ENCODE data around the gene SPTLC3.

The SPTLC3 gene

DNA sequence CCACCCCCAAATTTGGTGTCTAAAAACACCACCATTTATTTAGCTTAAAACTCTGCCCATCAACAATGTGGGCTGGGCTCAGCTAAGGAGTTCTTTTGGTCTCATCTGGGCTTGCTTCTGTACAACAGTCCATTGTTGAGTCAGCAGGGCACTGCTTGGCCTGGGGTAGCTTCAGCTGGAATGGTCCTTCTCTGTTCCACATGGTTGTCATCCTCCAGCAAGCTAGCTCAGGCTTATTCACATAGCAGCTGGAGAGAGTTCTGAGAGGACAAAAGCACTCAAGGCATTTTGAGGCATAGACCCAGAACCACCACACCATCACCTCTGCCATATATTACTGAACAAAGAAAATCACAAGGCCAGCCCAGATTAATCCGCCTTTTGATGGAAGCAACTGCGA, 116.7 kb downstream of the SPTLC3 start:
- Histone ChIP-seq H3K4me1 (no peaks in the 10 kb centered on the region), H3K27ac (no peak overlapping the region), H3K27me3 (no peaks in the 10 kb centered on the region), H3K9me3 (no peaks in the 10 kb centered on the region), H3K4me3 (no peak overlapping the region), H3K36me3 (peaks cover 0 to 32% (median 5%) of the 10 kb centered on the region in 3 donors)
- TF ChIP-seq, protein P1, sequence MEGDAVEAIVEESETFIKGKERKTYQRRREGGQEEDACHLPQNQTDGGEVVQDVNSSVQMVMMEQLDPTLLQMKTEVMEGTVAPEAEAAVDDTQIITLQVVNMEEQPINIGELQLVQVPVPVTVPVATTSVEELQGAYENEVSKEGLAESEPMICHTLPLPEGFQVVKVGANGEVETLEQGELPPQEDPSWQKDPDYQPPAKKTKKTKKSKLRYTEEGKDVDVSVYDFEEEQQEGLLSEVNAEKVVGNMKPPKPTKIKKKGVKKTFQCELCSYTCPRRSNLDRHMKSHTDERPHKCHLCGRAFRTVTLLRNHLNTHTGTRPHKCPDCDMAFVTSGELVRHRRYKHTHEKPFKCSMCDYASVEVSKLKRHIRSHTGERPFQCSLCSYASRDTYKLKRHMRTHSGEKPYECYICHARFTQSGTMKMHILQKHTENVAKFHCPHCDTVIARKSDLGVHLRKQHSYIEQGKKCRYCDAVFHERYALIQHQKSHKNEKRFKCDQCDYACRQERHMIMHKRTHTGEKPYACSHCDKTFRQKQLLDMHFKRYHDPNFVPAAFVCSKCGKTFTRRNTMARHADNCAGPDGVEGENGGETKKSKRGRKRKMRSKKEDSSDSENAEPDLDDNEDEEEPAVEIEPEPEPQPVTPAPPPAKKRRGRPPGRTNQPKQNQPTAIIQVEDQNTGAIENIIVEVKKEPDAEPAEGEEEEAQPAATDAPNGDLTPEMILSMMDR (IDR thresholded peaks at IDR 0.05) = no peak
- intact Hi-C loops (cut with DNase I; ENCODE audit: low total_unique reads) = no loop called here
- DNase-seq = no peak

DNA sequence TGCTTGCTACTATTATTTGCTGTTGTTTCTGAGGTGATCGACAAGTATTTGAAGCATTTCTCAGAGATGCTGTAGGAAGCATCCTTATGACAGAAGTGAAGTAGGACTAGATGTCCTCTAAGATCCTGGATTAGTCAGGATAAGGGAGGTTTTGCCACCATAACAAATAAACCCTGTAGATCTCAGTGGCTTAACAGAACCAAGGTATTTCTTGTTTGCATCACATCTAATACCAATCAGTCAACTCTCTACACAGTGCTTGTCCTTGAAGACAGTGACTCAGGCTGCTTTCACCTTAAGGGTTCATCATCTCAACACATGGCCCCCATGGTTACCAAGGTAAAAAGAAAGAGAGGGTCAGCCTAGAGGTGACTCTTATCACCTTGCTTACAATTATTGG, 119.4 kb downstream of the SPTLC3 start:
- DNase-seq = no peak
- Histone ChIP-seq H3K27ac (no peak overlapping the region), H3K27me3 (no peaks in the 10 kb centered on the region), H3K36me3 (peaks cover 0 to 41% (median 5%) of the 10 kb centered on the region in 3 donors), H3K9me3 (no peaks in the 10 kb centered on the region), H3K4me1 (no peaks in the 10 kb centered on the region), H3K4me3 (no peak overlapping the region)
- intact Hi-C loops (cut with DNase I; ENCODE audit: low total_unique reads) = no loop called here
- TF ChIP-seq, protein P1 (IDR thresholded peaks at IDR 0.05) = no peak

DNA sequence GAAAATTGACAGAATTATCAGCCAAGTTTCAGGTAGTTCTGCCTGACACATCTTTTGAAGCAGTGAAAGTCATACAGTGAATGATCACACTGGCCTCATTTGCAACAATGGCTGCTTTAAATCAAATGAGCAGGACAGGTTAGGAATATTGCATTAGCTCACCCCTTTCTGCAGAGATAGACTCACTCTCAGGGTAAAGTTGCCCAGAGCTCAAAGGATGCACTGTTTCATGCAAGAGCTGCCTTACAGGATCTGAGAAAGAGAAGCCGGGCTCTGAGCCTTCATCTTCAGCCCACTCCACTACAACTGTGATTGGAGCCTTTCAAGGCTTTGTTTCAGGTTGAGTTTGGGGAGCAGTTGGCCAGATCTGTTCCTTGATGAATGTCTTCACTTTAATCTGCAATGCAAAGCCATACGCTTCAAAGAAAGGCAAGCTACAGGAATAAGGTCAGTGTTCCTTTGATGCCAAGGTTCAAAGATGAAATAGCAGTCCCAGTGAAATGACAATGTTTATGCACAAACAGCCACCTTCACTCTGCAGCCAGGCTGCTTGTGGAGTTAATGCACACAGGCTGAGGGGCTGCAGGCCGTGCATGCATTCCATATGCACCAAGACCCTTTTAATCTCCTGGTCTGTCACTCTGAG, 121.4 kb downstream of the SPTLC3 start:
- peaks cover 0 to 49% (median 11%) of the 10 kb centered on the region in 3 donors for H3K36me3 ChIP-seq

DNA sequence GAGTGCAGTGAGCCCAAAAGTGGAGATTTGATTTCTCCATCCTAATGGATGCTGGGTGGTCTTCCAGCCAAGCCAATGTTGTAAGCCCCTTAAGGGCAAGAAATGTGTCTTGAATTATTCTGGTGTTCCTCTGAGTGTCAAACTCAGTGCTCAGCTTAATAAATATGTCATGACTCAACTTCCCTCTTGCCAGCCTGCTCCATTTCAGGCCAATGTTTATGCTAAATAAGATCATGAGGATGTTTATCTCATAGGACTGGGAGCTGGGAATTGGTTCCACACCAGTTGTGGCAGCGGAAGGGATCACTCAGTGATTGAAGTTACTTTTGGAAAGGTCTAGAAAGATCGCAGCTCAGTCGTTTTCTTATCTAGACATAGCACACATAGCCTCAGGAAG, 121.9 kb downstream of the SPTLC3 start:
- Histone ChIP-seq H3K4me3 (no peak overlapping the region), H3K36me3 (peaks cover 0 to 49% (median 11%) of the 10 kb centered on the region in 3 donors), H3K27ac (no peak overlapping the region), H3K4me1 (no peaks in the 10 kb centered on the region), H3K27me3 (no peaks in the 10 kb centered on the region), H3K9me3 (no peaks in the 10 kb centered on the region)
- intact Hi-C loops (cut with DNase I; ENCODE audit: low total_unique reads) = no loop called here
- no peak for DNase-seq
- TF ChIP-seq, protein P1 (IDR thresholded peaks at IDR 0.05) = no peak

More for the DNA sequence above, 121.4 kb downstream of the SPTLC3 start:
- Histone ChIP-seq H3K27me3 (no peaks in the 10 kb centered on the region), H3K4me1 (no peaks in the 10 kb centered on the region), H3K27ac (no peak overlapping the region), H3K4me3 (no peak overlapping the region), H3K9me3 (no peaks in the 10 kb centered on the region)
- intact Hi-C loops (cut with DNase I; ENCODE audit: low total_unique reads) = no loop called here
- TF ChIP-seq, protein P1 (IDR thresholded peaks at IDR 0.05) = no peak
- no peak for DNase-seq

DNA sequence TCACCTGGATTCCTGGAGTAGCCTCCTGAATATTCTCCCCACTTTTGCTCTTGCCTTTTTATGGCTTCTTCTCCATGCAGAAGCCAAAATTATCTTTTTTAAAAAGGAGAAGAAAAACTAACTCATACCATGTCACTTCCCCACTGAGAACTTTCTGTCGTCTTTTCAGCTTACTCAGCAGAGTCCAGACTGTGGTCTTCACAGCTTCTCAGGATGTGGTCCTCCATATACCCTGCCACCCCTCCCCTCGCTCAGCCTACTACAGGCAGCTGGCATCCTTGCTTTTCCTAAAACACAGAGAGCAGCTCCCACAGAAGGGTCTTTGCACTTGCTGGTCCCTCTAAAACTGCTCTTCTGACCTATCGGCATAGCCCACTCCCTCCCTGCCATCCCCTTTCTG, 122.9 kb downstream of the SPTLC3 start:
- intact Hi-C loops (cut with DNase I; ENCODE audit: low total_unique reads) = no loop called here
- TF ChIP-seq, protein P1 (IDR thresholded peaks at IDR 0.05) = no peak
- Histone ChIP-seq H3K4me3 (no peak overlapping the region), H3K27ac (no peak overlapping the region), H3K36me3 (peaks cover 0 to 42% (median 11%) of the 10 kb centered on the region in 3 donors), H3K9me3 (no peaks in the 10 kb centered on the region), H3K27me3 (no peaks in the 10 kb centered on the region), H3K4me1 (no peaks in the 10 kb centered on the region)
- no peak for DNase-seq
